HTR-8/SVneo (cell line): ENCODE measurements around the gene CYBRD1.

Experiments used
- DNase-seq: peaks from one replicate; pipeline ENCODE4 v3.0.0; 2011; ENCODE audit warnings: low spot score, mixed read lengths; ENCODE audit not compliant: insufficient read length
- FAIRE-seq: peaks from 2 replicates; lab custom pipeline; 2011; peaks lifted over from hg19 to GRCh38; lab: Jason Lieb, UNC

Gene CYBRD1

DNA sequence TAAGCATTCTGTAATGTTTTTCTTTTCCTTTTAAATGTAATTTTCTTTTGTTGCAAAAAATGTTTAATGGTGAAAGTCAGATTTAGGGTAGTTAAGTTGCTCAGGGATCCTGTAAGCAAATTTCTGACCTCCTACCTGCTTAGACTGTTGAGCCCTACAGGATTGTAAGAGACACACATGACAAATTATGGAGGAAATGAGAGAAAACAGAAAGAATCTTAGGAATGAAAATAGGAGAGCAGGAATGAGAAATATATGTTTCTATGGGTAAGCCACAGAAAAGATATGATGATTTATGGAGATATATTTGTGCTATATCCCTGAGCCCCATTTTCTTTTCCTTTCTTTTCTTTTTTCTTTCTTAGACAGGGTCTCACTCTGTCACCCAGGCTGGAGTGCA lies 28.3 kb downstream of the CYBRD1 start:
- peak; percentile 38 for FAIRE-seq
- peak; percentile 48 for DNase-seq

DNA sequence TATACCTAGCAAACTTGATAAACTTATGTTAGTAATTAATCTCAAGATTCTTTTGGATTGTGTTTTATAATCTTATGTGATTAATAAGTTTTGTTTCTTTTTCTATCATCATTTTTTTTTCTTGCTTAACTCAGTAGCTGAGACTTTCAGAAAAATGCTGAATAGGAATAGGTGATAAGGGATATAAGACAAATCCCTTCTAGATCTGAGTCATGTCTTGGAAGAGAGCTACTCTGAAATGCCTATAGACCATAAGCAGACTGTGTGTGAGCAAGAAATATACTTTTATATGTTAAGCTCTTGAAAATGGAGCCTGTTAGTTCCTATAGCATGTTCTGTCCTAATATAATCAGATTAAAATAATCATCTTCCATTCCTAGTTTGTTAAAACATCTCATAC lies 29.6 kb downstream of the CYBRD1 start:
- DNase-seq (no peak), FAIRE-seq (no peak)

DNA sequence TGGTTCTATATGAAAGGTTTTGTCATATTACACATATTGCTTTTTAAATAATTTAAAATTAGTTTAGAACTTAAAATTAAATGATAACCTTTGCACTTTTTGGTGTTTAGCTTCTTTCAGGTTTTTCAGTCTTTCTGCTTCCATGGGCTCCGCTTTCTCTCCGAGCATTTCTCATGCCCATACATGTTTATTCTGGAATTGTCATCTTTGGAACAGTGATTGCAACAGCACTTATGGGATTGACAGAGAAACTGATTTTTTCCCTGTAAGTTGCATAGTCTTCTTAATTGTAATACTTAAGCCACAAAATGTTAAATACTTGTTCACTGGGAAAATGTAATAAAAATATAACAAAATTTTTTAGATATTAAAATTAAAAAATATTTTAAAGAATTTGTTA lies 31.0 kb downstream of the CYBRD1 start:
- no peak for DNase-seq
- no peak for FAIRE-seq

DNA sequence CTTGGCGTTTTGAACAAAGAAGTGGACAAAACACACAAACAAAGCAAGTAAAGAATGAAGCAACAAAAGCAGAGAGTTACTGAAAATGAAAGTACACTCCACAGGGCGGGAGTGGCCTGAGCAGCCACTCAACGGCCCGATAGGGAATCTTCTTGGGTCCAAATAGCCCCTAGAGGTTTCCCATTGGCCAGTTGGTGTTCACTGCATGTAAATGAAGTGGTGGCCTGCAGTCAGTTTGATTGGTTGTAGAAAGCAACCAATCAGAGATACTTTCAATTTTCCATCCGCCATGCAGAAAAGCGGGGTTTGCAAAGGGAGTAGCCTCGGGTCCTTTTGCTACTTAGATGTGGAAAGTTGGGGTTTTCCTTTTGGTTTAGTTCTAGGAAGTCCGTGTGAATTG lies 31.6 kb downstream of the CYBRD1 start:
- no peak for DNase-seq
- no peak for FAIRE-seq

DNA sequence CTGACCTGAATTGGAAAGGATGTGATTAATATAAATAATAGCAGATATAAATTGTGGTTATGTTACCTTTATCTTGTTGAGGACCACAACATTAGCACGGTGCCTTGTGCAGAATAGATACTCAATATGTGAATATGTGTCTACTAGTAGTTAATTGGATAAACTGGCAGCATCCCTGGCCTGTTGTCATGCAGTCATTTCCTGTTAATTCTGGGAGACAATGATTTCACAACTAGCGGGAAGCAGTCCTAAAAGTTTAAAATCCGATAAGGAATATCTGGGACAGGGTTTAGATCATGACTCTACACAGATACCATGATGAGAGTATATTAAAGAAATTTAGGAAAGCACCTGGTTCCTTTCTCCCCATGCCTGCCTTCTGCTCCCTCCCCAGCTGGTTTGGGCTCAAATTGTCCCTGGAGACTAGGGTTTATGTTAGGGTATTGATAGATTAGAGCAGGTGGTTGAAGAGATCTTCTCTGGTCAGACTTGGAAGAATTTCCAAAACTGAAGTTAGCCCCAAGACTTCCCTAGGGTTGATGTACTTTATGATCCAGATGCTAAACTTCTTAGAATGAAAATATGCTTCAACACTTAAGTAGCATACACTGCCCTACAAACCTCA lies 32.8 kb downstream of the CYBRD1 start:
- FAIRE-seq (no peak), DNase-seq (no peak)

GRCh38 chr2:171557363-171557762 lies 35.1 kb downstream of the CYBRD1 start:
- DNase-seq: no peak
- FAIRE-seq: no peak

DNA sequence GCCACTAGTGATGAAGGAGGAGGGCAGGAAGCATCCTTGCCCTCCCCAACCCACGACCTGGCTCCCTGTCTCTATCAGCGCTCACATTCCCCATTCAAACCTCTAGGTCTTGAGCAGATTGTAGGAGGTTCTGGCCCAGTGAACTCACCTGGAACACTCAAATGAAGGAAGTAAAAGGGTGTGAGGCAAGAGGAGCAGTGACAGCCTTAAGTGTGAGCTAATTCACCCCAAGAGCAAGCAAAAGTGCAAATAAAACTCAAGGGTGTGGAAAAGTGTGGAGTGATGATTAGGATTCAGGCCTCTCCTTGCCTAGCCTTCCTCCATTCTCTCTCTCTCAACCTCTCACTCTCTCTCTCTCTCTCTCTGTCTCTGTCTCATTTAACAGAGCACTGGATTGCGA lies 41.0 kb downstream of the CYBRD1 start:
- DNase-seq (no peak), FAIRE-seq (no peak)

DNA sequence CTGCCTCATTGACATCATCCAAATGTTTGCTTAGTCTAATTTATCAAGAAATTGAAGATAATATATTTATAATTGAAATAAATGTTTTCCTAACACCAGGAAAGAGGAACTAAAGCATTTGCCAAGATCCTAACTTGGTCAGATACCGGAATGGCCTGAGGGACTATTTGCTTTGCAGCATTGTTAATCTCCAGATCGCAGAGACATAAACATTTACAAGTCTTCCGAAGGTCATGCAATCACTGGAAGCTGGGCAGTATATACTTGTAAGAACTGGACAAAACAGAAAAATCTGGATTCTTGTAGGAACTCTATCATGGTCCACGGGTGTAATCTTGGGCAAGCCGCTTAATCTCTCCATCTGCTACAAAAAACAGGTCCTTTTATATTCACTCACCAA lies 42.2 kb downstream of the CYBRD1 start:
- no peak for FAIRE-seq
- DNase-seq: no peak

- no peak for FAIRE-seq
Observed at GRCh38 chr2:171566057-171566456, 43.8 kb downstream of the CYBRD1 start.

GRCh38 chr2:171566753-171567152 lies 44.5 kb downstream of the CYBRD1 start:
- FAIRE-seq (no peak), DNase-seq (no peak)

More at GRCh38 chr2:171566057-171566456, 43.8 kb downstream of the CYBRD1 start:
- no peak for DNase-seq

GRCh38 chr2:171568089-171568488 lies 45.8 kb downstream of the CYBRD1 start:
- DNase-seq (no peak), FAIRE-seq (no peak)

DNA sequence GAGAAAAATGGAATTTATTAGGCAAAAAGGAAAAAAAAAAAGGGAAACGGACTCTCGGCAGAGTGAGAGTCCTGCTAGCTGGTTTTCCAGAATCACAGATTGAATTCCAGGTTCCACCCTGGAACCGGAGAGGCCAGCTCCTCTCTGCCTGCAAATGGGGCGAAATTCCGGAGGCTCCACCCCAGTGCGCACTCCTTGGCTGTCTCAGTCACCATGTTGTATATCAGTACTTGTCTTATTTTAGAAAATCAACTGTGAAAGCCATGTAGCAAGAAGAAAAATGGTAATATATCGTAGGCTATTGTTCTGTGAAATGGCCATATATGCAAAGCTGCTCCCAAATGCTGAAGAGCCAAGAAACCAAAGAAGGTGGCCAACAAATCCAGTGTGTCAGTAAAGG lies 49.4 kb downstream of the CYBRD1 start:
- FAIRE-seq (no peak), DNase-seq (no peak)

DNA sequence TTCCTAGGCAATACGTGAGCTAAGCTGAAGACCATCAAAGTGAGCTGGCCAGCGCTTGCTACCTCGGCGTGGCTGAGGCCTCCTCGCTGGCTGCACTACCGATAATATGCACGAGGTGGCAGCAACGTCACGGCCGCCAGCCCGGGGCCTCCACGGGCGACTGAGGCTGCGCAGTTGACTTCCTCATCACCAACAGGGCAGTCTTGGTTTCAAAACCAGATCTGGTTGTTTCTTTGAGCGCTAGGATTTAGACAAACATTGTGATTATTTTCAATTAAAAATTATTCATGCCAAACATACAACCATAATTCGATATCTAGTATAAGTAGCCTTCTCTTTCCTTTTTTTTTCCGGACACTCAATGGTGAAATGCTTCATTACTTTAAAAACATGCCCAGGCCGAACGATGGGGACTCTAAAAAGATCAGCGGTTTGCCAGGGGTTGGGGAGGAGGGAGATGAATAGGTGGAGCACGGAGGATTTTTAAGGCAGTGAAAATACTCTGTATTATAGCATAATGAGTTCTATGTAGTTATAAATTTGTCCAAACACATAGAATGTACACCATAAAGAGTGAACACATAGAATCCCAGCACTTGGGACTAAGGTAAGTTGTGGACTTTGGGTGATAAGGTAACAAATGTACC lies 52.0 kb downstream of the CYBRD1 start:
- DNase-seq: peak; percentile 89
- FAIRE-seq: peak; percentile 89

- FAIRE-seq: no peak
- DNase-seq: no peak
Observed at GRCh38 chr2:171575606-171576005, 53.3 kb downstream of the CYBRD1 start.

GRCh38 chr2:171578127-171578803 lies 56.0 kb downstream of the CYBRD1 start:
- DNase-seq (no peak), FAIRE-seq (no peak)

GRCh38 chr2:171579481-171579880 lies 57.2 kb downstream of the CYBRD1 start:
- FAIRE-seq: no peak

DNA sequence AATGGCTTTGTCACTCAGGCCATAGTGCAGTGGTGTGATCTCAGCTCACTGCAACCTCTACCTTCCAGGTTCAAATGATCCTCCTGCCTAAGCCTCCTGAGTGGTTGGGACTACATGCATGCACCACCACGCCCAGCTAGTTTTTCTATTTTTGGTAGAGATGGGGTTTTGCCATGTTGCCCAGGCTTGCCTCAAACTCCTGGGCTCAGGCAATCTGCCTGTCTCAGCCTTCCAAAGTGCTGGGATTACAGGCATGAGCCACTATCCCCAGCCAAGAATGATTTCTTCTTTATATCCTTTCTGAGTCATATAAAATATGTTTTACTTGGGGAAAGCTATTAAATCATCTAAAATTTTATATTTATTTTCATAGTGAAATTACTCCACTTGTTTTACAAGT lies 61.3 kb downstream of the CYBRD1 start:
- FAIRE-seq: no peak

More at GRCh38 chr2:171579481-171579880, 57.2 kb downstream of the CYBRD1 start:
- DNase-seq: no peak

GRCh38 chr2:171584001-171584400 lies 61.7 kb downstream of the CYBRD1 start:
- DNase-seq (no peak), FAIRE-seq (no peak)

More for the DNA sequence above, 61.3 kb downstream of the CYBRD1 start:
- no peak for DNase-seq

DNA sequence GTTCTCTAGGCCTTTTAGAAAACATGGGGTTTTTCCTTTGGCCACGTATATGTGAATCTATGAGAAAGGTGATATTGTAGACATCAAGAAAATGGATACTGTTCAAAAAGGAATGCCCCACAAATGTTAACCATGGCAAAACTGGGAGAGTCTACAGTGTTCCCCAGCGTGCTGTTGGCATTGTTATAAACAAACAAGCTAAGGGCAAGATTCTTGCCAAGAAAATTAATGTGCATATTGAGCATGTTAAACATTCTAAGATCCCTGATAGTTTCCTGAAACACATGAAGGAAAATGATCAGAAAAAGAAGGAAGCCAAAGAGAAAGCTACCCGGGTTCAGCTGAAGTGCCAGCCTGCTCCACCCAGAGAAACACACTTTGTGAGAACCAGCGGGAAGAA lies 64.9 kb downstream of the CYBRD1 start:
- DNase-seq: no peak
- no peak for FAIRE-seq

DNA sequence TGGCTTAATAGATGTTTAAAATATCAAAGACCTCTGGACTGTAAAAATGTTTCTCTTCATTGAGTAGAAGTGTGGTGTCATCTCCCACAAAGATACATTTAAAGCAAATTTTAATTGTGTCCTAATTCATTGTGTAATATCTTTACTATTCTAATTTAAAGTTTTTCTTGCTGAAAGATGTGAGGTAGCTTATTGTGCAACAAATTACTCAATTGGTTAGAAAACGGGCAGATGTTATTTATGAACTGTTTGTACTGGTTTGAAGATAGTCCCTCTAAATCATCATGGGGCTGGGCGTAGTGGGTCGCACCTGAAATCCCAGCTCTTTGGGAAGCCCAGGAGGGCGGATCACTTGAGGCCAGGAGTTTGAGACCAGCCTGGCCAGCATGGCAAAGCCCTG lies 65.3 kb downstream of the CYBRD1 start:
- FAIRE-seq (no peak), DNase-seq (no peak)

GRCh38 chr2:171590116-171590515 lies 67.8 kb downstream of the CYBRD1 start:
- FAIRE-seq (no peak), DNase-seq (no peak)
